Epithelial cell of prostate (primary cell): ENCODE data around the gene TXK.
"Not testable (repeated sequence)": the region's sequence is repeated elsewhere in the genome, so short reads cannot be mapped to it uniquely, and the experiment has no call there.

Source experiments
- DNase-seq: peaks from one replicate; pipeline ENCODE4 v3.0.0-alpha.2; 2011; ENCODE audit warnings: low read depth, low spot score
- H3K27ac ChIP-seq: fragments of 450-650 bp; 2 replicates; pipeline ENCODE4 v1.5.1; 2017; ENCODE audit warnings: mild to moderate bottlenecking

Gene TXK

DNA sequence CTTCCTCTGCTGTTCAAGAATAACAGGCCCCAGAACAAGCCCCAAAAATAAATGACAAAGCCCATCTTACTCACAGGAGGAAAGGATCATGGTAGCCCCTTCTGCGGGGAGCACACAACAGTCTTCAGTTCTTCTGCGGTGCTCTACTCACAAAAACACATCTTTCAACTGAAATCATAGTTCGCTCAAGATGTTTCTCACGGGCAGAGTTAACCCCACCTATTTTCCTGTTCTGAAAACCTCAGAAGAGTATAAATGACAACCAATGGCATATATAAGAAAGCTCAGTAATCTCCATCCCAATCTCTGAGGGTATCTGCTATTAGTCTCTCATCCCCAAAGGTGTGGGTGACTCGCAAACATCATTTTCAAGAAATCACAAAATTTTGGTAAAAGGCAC lies at the start of gene TXK:
TXK (minus strand) TSS at position 170 of the 400 bp plus-strand sequence; CDS start at position 90, 80 bp downstream.
- no peak within 1 kb of the TSS for H3K27ac ChIP-seq
- DNase-seq: no peak

DNA sequence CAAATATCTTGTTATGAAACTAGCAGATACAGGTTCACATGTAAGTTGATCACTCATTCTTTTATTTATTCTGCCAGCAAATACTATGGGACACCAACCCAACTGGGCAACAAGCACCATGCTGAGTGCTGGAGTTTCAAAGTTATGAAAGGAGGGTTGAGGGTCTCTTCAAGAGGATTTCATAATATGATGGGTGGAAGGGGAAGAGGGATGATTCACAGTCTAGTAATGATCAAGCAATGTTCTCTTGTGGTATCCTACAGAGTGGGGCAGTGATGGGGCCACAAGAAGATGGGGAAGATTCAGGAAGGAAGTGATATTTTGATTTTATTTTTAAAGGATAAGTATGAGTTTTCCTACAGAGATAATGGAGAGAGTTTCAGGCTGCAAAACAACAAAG lies 46.2 kb upstream of the TXK start:
- DNase-seq: no peak
- no peak overlapping the region for H3K27ac ChIP-seq

DNA sequence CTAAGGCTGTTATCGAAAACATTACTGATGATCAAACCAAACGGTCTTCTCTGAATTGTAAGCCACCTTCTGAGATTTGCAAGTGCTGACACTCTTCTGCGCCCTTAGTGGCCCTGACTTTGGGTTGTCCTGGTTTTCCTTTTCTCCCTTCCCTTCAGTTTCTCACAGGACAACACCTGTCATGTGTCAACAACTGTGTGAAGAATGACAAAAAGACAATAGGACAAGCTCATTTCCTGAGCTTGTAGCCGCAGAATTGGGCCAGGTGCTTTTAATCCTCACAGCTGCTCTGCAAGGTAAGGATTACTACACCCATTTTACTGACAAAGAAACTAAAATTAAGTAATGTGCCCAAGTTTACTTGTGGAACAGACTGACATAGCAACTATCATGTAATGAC lies 44.9 kb upstream of the TXK start:
- DNase-seq: no peak
- H3K27ac ChIP-seq: no peak overlapping the region

DNA sequence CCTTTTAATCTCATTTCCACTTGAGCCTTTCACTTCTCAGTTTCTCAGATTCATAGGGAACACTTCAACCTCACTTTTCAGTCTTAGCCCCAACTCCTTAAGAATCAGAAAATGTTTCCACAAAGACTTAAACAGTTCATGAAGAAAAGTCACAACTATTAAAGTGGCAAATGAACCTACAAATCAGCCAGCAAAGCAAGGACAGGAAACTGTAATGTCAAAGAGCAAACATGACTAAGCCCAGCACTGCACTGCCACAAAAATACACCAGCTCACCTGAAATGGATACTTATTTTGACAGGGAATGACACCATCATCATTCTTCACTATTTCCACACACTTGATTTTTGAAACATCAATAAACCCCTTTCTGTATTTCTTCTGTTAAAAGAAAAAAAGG lies 41.8 kb upstream of the TXK start:
- H3K27ac ChIP-seq: no peak overlapping the region
- no peak for DNase-seq

DNA sequence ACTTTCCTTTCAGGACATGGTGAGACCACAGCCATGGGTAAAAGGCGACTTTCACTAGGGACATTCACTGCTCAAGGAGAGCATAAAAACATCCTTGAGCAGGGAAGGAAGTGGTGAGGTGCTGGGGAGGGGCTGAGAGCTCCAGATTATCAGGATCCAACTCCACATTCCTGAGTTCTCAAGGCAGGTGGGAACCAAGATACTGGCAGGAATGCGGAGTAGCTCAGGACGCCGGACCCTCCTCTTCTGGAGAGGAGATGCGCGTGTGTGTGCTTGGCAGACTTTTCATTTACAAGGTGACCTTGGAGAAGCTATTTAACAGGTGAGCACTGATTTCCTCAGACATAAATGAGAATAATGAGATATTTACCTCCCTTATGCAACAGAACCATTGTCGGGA lies 41.3 kb upstream of the TXK start:
- no peak for DNase-seq
- H3K27ac ChIP-seq: no peak overlapping the region

DNA sequence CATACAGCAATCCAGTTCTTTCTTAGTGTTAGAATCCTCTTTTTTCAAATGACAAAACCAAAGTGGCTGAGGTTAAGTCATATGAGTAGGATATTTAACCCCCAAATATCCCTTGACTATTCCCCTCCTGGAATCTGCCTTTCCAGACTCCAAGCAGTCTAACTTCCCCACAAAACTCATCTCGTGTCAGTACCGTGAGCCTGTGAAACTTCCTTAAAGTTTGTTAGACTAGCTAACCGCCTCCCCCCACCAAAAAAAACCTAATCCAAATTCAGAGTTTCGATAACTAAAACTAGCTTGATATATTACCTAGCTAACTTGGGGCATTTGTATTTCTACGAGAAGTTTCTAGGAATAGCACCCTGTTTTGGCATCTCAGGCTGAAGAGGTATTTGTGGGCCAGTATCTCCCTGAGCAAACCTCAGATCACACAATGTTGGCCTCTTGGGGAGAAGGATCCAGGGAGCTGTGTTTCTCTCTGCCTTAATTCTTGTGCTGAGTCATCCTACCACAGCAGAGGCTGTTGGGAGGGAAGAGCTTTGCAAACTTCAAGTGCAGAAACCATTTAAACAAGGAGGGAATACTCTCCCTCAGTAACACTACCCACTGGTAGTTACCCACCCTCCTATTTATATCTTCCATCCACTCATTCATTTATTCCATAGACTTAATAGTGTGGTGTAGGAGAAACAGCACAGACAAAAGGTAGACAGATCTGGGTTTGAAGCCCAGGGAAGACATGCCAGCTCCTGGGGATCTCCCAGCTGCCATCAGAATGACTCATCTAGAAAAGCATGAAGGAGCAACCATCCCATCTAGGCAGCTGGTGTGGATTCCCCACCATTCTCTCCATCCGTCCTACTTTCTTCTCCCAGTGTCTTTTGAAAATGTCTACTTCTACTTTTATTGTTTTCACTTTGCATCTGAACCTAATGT lies 39.3 kb upstream of the TXK start:
- peak overlapping the region; percentile 33 for H3K27ac ChIP-seq
- DNase-seq: no peak

DNA sequence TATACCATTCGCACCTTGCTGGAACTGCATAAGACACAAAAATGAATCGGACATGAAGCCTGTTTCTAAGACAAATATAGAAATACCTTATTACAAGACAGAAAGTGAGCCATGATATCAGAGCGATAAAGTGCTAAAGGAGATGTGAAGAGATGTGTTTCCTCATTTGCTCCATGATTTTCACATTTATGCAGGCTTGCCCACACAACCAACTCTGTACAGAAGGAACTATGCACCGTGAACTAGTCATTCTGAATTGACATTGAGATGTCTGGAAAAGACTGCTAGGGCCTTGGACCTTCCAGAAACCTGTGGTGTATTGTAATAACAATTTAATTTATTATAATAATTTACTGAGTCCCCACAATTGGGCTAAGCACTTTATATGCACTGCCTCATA lies 38.6 kb upstream of the TXK start:
- DNase-seq: no peak
- no peak overlapping the region for H3K27ac ChIP-seq

DNA sequence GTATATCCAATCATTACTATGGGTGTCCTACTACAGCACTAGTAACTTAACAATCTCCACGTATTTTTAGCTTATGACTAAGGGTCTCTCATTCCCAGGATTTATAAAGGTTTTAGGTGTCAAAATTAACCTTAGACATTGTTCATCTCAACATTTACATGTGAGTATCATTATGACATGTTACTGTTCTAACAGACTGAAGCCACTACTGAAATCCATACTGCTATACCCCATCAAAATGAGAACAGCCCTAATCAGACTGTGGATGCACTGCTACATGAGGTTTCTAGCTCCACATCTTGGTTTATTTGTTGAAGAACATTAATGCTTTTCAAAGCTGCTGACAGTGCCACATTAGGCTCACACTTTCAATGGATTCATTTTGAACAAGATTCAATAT lies 35.6 kb upstream of the TXK start:
- no peak for DNase-seq
- H3K27ac ChIP-seq: no peak overlapping the region

DNA sequence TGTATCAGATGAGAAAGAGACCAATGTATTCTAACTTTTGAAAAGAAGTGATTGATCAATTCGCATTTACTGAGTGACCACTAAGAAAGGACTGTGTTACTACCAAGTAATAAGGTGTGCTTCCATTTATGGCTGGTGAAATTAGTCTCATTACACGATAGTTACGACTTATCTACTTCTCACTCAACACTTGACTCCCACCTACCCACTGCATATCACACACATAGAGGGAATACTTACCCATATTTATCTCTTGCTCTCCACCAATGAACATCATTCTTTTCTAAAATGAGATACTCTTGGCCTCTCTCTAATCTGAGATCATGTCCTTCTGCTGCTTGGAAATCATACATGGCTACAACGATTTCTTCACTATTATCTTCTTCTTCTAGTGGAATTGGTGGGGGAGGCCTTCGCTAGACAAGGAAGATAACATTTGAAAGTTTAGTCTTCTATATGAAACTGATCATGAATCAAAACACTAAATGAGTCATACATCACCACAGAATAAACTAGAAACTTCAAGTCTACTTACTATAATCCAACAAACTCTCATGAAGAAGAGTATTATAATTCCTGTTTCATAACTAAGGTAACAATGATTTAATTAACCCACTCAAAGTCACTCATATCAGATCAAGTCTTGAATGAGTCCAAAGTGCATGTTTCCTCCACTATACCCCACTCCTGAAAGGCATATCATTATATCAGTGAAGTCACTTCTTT lies 33.7 kb upstream of the TXK start:
- no peak for DNase-seq
- H3K27ac ChIP-seq: no peak overlapping the region

DNA sequence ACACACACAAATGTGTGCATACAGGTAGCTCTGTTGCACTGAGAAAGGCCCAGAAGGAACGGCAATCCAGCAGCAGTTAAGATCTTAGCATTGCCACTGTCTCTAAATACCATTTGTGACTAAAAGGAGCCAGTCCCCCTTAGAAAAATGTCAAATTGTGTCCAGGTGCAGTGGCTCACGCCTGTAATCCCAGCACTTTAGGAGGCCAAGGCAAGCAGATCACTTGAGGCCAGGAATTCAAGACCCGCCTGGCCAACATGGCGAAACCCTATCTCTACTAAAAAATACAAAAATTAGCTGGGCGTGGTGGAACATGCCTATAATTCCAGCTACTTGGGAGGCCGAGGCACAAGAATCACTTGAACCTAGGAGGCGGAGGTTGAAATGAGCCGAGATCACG lies 30.5 kb upstream of the TXK start:
- H3K27ac ChIP-seq, DNase-seq: not testable (repeated sequence)

DNA sequence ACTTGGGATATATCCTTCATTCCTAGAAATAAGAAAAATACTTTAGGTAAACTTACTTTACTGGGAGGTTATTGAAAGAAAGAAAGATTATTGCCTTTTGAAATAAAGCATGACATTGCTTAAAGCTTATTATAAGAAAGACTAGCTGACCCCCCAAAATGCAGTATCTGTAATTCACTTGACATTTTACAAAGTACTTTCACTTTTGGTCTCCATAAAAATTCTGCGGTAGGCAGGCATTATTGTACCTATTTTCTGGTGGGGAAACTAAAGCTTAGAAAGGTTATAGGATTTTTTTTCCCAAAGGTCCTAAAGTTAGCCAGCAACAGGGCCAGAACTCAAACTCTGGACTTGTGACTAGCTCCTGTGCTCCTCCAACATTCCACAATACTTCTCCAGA lies 29.7 kb upstream of the TXK start:
- H3K27ac ChIP-seq: no peak overlapping the region
- no peak for DNase-seq

DNA sequence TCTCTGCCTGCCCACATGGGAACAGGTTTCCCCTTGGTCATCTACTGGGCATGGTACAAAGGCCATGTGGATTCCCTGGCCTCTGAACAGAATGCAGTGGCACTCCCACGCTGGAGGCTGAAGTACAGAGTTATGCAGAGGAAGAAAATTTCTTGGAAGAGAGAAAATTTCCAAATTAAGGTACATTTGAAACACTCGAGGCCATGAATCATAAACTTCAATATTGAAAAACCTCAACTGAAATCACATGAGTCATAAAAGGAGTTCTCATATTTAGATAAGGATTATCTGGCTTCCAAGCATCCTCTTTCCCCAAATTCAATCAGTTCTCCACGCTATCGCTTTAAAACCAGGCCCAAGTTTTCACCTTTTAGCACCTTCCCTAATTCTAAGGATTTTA lies 28.1 kb upstream of the TXK start:
- no peak overlapping the region for H3K27ac ChIP-seq
- no peak for DNase-seq

DNA sequence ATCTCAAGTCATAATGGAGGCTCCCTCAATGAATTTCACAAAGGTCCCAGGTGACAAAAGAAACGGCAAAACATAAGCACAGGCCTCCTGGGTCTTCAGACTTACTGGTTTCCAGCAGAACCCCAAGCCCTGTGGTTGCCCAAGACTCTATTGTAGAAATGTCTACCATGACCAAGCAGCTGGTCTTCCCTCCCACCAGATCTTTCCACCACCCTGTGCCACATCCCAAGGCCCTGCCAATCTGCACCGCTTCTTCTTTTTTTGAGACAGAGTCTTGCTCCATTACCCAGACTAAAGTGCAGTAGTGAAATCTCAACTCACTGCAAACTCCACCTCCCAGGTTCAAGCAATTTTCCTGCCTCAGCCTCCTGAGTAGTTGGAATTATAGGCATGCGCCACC lies 23.2 kb upstream of the TXK start:
- H3K27ac ChIP-seq: no peak overlapping the region
- no peak for DNase-seq

DNA sequence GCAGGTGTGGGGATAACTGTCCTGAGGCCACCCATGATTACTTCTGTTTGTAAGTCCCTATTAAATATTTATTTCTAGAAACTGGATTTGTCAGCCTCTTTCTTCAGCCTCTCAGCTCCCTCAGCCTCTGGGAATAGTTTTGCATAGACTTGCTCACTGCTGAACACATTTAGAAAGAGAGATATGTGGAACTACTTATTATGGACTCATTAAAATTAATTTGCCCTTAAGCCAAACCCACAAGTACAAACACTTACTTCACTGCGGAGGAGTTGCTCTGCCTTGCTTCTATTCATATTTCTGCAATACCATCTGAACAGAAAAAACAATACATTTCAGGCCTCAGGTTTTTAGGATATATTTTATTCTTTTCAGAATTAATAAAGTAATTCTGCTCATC lies 22.4 kb upstream of the TXK start:
- no peak overlapping the region for H3K27ac ChIP-seq

DNA sequence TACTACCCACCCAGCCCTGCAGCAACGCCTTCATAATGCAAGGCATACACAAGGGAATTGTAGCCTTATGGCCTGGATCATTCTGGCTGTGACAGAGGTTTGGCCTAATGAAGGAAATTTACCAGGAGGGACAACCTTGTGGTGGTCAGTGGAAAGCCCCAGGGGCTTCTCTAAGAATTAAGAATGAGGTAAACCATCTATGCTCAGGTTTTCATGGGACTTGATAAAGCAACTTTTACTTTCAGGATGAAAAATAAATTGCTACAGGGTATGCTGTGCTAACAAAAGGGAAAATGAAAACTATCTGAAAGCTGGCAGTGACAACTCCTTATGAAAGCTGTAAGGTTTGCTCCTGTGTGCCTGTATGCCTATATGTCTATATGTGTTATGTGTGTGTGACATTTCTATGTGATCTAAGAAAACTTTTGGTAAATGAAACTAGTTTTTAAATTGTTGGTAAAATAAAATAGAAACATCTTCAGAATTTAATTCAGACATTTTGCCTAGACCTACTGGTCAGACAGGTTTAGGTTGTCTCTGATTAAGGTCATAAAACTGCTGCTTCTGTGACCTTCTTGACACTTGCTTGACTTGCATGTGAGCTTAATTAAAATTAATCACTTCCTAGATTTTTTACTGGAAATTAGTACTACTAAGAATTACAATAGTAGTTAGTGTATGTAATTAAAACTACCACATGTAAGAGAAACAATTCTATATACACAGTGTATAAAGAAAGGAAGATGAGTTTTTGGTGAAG lies 19.9 kb upstream of the TXK start:
- DNase-seq: no peak
- H3K27ac ChIP-seq: no peak overlapping the region

More for the DNA sequence above, 22.4 kb upstream of the TXK start:
- DNase-seq: no peak

DNA sequence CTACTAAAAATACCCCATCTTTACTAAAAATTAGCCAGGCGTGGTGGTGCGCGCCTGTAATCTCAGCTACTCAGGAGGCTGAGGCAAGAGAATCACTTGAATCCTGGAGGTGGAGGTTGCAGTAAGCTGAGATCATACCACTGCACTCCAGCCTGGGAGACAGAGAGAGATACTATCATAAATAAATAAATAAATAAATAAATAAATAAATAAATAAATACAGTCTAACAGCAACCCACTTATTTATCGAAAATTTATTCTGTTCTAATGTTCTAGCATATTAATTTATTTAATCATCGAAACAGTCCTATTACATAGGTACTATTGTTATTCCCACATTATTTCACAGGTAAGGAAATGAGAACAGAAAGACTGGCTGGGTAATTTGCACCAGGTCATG lies 18.2 kb upstream of the TXK start:
- no peak for DNase-seq
- H3K27ac ChIP-seq: no peak overlapping the region

DNA sequence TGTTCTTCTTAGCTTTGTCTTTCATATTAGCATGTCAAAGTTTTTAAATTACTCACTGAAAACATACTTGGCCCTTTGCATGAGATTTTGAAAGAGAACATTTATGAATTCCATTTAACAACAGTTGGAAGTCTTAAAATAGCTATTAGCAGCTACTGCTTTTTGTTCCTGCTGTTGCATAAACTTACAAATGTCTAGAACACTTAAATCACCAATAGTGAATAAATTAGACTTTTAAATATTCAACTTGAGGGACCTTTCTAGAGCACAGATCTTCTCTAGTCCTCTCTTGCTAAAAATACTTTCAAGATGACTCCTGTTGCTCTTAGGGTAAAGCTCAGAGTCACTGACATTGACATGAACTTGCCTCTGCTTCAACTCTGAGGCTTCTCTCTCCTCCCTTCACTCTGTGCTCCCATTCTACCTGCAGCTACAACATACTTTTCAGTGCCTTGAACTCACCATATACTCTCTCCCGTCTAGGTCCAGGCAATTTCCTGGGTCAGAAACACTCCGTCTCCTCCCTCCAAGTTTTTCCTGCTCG lies 15.8 kb upstream of the TXK start:
- no peak overlapping the region for H3K27ac ChIP-seq
- no peak for DNase-seq

DNA sequence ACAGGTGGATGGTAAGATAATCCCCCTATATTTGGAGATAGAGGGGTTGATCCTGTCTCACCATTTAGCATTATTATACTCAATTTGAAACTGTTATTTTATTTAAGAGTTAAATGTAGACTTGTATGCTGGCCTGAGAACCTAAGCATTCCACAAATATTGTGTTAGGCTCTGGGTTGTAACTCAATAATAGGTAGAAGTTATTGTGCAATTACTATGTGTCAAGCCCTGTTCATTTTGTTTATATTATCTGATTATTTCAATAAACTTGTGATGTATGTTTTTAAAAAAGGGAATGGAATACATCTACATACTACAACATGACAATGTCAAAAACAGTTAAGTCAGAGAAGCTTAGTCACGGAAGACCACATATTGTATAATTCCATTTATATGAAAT lies 13.6 kb upstream of the TXK start:
- no peak overlapping the region for H3K27ac ChIP-seq
- DNase-seq: no peak

DNA sequence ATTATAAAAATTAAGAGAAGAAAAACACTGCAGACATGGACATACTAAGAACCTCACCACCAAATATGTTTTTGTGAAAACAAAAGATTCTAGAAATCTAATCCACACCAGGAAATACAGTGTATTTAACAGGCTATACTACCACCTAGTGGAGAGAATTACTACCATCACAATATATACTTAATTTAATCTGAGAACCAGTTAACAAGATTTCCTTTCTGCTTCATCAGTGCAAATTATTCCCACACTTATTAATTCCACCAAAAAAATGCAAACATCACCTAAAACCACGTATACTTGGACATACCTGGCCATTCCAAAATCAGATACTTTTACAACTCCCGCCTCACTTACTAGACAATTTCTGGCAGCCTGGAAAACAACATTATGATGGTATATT lies 7.0 kb upstream of the TXK start:
- H3K27ac ChIP-seq: no peak overlapping the region
- DNase-seq: no peak

DNA sequence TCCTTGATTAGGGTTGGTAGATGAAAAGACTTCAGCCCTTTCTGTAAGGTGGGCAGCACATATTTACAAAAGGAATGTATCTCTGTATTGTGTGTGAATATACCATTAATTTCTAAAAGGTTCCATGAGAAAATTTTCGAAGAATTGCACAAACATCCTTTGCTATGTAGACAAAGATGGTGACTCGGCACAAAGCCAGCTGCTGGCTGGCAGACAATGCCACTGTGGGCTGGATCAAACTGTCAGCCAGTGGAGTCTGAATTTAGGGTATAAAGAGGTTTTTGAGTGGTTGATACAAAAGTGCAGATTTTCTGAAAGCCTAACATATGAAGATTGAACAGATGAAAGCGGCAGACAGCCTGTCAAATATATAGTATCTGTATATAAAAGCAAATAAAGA lies 5.6 kb upstream of the TXK start:
- DNase-seq: no peak
- H3K27ac ChIP-seq: no peak overlapping the region

DNA sequence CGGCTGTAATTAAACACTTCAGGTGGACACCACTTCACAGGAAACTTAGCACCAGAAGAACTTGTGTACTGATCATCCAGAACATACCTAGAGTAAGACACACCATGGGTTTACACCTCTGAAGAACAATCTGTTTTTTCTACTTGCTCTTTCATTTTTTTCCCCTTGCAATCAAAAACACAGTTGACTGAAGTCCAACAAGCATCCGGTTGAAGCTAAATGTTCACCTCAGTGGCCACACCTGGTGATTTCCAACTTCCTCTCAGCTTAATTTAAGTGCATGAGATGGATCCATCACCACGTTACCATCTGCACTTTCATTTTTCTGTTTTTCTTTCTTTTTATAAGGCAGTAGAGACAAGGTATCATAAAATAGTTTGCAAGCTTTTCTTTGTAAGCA lies 4.9 kb upstream of the TXK start:
- no peak for DNase-seq
- no peak overlapping the region for H3K27ac ChIP-seq
